GM21717 (cell line): ENCODE results near the gene ZMAT2.
"Not testable (repeated sequence)": the region's sequence is repeated elsewhere in the genome, so short reads cannot be mapped to it uniquely, and the experiment has no call there.

Experiments
- ATAC-seq: cut with Tn5 transposase; IDR thresholded peaks from one replicate; pipeline ENCODE4 v1.9.1; 2021; ENCODE audit warnings: mild to moderate bottlenecking, moderate library complexity; ENCODE audit not compliant: unreplicated experiment

Gene ZMAT2, protein sequence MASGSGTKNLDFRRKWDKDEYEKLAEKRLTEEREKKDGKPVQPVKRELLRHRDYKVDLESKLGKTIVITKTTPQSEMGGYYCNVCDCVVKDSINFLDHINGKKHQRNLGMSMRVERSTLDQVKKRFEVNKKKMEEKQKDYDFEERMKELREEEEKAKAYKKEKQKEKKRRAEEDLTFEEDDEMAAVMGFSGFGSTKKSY

DNA sequence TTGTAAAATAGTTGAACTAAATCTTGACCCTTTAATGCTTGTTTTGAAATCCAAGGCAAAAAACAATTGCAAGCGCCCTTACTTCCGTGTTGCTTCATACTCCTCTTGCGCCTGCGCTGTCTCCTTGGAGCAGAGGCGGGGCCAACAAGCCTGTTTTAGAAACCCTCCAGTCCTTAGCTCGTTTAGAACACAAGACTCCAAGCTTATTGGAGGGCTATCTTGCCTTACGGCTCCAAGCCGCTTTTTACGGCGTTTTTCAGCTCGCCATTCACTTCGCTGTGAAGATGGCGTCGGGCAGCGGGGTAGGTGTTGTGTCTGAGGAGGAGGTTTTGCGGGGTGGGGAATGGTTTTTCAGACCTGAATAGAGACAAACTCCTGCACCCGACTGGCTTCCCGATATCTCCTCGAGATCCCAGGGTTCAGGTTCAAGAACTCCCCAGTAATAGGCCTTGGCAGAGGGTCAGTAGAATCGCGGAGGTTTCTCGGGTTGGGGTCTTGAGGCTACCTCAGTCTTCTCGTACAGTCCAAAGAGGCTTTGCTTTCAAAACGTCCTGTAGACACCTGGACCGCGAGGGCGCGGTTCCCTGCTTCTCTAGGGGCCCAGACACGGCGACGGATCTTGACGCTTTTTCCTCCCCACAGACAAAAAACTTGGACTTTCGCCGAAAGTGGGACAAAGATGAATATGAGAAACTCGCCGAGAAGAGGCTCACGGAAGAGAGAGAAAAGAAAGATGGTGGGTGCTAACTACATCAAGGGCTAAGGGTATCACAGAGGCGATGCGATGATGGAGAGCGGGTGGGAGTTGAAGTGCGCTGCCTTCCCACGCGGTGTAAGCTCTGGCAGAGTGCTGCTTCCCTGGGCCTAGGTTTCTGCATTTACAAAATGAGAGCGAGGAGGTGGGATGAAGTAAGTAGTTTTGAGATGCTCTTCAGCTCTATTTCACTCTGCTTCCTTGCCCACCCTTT is at the start of gene ZMAT2:
ZMAT2 (plus strand) TSS at position 271 of the 968 bp plus-strand sequence; CDS start at position 285, 14 bp downstream.
- peak; percentile 87 for ATAC-seq

DNA sequence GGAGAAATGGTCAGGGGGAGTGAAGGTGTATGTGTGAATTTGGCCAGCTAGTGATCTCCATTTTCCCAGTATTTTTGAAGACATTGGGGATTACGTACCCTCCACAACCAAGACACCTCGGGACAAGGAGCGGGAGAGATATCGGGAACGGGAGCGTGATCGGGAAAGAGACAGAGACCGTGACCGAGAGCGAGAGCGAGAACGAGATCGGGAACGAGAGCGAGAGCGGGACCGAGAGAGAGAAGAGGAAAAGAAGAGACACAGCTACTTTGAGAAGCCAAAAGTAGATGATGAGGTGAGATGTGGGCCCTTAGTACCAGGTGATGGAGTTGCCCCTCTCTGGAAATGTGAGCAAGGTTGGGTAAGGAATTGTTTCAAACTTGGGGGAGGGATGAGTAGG is 41.4 kb upstream of the ZMAT2 start:
- ATAC-seq = no peak

DNA sequence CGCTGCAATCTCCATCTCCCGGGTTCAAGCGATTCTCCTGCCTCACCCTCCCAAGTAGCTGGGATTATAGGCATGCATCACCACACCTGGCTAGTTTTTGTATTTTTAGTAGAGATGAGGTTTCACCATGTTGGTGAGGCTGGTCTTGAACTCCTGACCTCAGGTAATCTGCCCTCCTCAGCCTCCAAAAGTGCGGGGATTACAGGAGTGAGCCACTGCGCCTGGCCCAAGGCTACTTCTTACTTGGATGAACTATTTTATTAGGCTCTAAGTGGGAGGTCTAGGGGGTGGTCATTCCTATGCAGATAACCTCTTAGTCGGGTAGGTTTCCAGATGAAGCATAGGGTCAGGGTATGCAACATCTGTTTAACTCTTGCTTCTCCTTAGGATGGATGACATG is 39.9 kb upstream of the ZMAT2 start:
- ATAC-seq = not testable (repeated sequence)

DNA sequence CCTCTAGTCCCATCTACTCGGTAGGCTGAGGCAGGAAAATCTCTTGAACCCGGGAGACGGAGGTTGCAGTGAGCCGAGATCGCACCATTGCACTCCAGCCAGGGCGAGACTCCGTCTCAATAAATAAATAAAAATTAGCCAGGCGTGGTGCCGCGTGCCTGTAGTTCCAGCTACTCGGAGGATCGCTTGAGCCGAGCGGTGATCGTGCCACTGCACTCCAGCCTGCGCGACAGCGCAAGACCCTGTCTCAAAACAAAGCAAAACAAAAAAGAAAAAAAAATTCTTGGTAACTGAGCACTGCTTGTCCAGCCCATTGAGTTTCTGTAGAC is 36.3 kb upstream of the ZMAT2 start:
- no peak for ATAC-seq

DNA sequence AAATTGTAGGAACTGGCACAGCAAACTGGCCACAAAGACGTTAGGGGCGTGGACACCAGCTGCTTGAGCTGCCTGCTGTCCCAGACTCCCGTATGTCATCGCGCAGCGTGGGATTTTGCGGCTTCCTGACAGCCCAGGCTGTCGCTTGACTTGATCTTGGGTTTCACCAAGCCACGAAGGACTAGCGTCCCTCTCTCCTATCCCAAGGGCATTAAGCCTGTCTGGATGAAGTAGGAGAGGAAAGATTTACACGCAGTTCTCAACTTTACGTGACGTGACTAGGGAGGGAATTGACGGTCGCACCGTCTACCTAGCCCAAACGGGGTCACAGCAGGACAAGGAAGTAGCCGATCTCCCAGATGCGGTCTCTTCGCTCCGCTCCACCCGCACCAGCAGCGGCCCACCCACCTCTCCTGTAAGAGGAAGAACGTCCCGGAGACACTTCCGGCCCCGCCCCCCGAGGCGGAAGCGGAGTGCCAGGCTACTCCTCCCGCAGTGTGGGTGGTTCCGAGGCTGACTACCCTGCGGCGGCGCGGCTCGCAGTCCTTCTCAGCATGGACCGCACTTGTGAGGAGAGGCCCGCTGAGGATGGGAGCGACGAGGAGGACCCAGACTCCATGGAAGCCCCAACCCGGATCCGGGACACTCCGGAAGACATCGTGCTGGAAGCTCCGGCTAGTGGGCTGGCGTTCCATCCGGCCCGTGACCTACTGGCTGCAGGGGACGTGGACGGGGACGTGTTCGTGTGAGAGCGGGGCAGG is 35.7 kb upstream of the ZMAT2 start, which contains the start of gene WDR55:
WDR55 (plus strand) TSS at position 546 of the 761 bp plus-strand sequence; CDS start at position 555, 9 bp downstream.
- ATAC-seq = peak; percentile 98

DNA sequence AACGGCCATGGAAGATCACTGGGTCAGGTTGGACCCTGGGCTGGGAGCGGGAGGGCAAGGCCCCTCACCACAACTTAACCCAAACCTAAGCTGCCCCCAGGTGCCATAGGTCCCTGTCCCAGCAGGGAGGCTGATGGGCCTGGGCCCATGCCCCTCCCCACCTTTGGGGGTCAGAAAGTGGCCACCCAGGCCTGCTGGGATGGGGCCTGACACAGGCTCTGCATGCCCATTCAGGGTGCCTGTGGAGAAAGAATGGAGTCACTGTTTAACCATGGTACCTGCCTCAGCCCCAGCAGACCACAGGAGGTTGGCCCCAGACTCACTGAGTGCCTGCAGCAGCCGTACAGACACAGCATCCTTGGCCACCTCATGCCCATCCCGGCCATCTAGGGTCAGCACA is 29.2 kb upstream of the ZMAT2 start:
- ATAC-seq = not testable (repeated sequence)

DNA sequence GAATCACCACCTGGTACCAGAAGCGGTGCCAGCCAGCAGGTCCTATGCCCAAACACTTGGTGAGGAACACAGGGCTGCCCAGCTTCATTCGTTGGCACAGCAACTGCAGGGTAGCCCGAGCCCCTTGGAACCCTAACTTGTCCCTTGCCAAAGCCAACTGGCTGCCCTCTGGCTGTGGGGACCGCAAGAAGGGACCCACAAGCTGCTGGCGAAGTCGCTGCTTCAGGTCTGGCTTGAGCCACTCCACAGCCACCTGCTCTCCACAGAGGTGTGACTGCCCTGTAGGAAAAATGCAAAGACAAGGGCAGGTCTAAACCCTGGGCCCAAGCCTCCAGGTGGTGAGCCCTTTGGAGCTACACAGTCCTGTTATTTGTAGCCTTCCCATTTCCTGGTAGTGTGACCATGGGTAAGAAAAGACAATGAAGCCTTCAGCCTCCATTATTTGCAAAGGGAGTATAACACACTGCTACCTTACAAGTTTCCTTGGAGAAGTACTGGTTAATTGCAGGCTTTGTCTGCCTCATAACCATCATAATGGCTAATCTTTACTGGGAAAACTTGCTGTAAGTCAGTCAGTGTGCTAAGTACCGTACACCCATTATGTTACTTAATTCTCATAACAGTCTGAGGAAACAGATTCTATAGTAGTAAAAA is 28.6 kb upstream of the ZMAT2 start:
- ATAC-seq = no peak

DNA sequence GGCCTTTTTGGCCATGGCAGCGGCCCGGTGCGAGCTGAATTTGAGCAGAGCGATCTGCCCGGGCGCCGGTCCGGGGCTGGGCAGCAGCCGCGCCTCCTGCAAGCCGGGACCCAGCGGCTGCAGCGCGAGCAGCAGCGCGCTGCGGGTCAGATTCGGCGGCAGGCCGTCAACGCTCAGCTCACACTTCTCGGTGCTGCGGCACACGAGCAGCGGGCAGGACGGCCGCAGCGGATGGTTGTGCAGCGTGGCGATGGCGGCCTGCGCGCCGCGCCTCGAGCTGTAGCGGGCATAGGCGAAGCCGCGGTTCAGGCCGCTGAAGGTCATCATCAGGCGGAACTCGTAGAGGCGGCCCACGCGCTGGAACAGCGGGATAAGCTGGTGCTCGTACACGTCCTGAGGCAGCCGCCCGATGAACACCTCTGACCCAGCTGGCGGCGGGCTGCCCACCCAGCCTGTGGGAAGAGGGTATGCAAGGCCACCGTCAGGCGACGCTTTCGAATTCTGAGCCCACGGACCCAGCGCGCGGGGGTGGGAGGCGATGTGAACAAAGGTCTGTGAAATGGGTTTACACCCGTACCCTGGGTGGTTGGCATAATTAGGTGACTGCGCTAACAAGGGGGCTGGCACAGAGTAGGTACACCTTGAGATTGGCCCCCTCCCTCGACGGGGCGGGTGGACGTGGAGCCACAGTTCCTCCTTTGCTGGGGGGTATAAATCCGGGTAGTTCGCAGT is 27.6 kb upstream of the ZMAT2 start:
- ATAC-seq = no peak

DNA sequence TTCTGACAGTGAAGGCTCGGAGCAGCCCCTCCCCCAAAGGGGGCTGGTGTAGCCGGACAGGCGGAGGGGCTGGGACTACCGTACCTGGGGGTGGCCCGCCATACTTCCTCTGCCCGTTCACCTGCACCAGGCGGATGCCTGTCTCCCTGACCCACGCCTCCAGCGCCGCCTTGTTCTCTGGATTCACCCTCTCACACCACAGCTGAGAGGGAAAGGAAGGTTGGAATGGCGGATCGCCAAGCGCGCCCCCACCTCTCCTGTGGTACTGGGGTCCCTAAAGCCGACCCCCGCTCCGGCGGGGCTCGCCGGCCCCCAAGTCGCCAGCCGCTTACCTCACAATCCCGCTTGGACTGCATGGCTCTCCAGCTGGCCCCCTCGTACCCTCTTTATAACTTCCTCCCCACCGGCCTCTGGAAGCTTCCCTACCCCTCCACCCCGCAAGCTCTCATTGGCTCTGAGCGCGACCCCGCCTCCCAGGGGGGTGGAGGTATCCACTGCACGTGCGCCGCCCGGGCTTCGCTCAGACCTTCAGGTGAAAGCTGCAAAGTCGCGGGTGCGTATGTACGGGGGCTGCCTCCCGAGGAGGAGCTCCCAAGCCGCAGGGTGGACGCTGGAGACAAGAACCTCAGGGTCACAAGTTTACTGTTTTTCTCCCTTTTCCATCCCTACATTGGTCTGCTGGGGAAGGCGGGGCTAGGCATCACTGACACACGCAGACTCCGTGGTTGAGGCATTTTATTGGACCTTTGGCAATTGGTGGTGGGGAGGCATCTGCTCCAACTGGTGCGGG is 26.9 kb upstream of the ZMAT2 start, which contains the start of gene DND1:
DND1 (minus strand) TSS at position 390 of the 790 bp plus-strand sequence; CDS start at position 356, 34 bp downstream.
- no peak for ATAC-seq

DNA sequence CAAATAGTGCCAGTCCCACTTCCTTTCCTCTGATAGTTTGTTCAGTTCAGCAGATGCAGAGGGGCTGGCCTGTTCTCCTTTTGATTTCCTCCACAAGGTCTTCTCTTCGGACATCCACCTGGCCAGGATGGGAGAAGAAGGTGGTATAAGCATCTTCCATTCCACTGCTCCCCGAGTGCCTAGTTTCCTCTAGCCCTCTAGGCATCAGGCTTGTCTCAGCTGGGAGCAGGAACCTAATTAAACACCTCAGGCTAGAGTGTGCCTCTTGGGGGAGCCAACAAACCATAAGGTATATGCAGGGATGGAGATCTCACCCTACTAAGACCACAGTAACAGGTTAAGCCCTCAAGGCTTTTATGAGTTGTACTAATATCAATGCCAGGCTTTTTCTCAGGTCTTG is 26.0 kb upstream of the ZMAT2 start:
- no peak for ATAC-seq

DNA sequence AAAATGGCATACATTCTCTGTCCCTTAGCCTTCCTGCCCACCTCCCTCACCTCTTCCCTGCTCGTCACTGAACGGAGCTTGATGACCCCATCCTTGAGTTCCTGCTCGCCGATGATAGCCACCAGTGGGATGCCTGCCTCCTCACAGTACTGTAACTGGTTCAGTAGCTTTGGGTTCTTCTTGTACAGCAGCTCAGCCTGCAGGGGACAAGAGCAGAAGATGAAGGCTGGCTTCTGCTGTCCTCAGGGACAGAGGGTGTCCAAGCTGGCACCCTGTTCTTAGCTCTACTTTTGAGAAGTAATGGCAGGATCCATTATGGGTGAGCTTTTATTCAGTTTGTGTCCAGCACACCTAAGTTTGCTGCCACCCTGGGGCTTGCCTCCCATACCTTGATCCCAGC is 25.6 kb upstream of the ZMAT2 start:
- no peak for ATAC-seq

DNA sequence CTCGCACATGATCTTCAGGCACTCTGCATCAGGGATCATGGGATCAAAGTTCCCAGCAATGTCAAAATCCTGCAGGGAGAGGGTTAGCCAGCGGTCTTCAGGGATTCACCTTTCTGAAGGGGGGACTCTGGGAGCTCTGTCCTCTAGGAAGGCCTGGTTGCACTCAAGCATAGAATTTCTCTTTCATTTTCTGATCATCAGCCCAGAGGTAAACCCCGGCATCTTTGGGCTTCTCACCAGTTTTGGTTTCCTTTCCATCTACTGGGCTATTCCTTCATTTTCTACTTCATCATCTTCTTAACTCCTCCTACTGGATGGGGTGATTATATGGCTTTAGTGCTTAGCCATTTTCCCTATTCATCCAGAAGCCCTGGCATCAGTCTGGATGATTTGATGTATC is 22.3 kb upstream of the ZMAT2 start:
- ATAC-seq = peak; percentile 81

DNA sequence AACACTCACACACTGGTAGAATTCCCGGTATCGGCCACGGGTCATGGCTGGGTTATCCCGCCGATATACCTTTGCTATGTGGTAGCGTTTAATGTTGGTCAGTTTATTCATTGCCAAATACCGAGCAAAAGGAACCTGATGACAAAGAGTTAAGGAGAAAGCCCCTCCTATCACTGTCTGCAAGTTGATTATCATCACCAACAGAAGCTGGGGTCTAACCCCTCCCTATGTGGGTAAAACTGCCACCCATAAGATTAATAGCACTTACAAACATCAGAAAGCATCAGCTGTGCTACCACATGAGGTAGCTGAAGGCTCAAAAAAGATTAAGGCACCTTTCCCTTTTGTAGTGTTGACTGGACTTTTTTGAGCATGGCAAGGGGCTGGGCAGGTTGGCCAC is 21.3 kb upstream of the ZMAT2 start:
- no peak for ATAC-seq

DNA sequence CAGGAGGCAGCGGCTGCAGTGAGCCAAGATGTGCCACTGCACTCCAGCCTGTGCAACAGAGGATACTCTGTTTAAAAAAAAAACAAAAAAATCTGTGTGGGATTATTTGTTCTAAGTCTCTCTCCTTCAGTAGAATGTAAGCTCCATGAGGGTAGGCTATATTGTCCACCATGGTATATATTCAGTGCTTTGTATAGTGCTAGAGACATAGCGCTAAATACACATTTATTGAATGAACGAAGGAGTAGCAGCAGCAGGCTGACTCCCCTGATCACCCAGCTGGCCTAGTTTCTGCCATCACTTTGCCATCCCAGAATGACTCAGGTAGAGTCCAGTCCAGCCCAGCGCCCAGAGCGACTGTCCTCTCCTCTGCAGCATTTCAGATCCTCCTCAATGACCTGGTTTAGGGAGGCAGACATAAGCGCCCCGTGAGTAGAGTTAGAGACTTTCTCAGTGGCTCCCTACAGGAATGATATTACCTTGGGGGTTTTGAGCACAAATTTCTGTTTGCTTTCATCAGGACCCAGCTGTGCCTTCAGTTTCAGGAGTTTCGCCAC is 9.8 kb upstream of the ZMAT2 start:
- ATAC-seq = peak; percentile 2

DNA sequence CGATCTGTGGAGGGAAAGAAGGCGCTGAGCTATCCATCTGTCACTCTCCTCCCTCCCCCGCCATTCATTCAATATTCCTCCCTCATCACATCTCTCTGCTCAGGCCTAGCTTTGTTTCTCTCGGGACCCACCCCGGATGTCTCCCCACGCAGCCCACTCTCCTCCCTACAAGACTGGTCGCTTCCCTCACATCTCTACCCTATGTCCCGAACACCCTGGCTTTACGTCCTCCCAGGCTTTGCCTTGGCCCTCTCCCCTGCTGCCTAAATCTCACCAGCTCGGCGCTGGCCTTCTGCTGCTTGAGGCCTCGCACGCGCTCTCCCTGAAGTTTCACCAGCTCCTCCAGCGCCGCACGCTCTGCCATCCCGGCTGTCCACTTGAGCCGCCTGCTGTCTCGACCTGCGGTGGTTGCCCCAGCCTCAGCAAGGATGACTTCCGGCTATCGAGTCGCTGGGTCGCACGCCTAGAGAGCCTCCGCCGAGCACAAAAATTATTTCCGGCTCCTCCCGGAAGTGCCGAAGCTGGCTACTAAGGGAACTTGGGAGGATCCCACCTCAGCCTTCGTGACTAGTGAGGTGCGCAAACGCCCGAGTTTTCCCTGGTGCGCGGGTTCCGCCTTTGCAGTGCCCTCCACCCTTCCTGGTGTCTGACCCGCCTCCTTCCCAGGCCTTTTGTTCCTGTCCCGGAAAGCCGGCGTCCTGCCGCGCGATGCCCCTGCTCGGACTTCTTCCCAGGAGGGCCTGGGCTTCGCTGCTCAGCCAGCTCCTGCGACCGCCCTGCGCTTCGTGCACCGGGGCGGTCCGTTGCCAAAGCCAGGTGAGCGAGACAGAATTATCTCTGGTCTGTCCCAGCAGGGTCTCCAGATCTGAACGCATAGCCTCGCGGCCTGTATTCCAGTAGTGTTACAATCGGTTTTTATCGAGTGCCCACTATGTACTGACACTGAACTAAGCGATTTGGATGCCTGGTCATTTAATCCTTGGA is 9.0 kb upstream of the ZMAT2 start, which contains the start of the genes HARS1 and HARS2:
HARS1 (minus strand) TSS at position 430 of the 984 bp plus-strand sequence; CDS start at position 364, 66 bp downstream.
HARS2 (plus strand) TSS at position 515 of the 984 bp plus-strand sequence; CDS start at position 709, 194 bp downstream.
- peak; percentile 98 for ATAC-seq

DNA sequence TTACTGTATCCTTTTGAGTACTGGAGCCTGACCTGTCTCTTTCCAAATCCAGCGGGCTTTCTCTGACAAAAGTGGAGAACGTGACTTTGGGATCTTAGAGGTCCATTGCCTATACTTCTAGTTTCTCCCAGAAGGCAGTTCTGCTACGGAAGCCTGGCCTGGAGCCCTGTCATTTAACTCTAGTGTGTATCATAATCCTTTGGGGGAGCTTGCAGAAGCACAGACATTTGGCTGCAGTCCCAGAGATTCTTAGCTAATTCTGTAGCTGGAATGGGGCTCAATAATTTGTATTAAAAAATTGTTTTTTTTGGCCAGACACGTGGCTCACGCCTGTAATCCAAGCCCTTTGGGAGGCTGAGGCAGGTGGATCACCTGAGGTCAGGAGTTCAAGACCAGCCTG is 6.0 kb upstream of the ZMAT2 start:
- ATAC-seq = no peak

DNA sequence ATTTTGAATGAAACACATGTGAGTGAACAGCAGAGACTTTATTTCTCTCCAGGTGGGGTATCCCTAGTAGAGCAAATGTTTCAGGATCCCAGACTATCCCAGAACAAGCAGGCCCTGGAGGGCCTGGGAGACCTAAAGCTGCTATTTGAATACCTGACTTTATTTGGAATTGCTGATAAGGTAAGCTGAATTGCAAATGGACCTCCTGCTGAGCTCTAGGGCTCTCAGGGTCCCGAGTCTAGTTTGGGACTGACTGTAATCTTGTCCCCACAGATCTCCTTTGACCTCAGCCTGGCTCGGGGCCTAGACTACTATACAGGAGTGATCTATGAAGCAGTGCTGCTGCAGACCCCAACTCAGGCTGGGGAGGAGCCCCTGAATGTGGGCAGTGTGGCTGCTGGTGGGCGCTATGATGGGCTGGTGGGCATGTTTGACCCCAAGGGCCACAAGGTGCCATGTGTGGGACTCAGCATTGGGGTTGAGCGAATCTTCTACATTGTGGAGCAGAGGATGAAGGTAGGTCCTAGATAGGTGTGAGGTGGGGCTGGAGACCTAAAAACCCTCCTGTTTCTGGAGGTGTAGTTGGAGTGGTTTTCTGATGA is 3.3 kb upstream of the ZMAT2 start:
- no peak for ATAC-seq
